ENCODE results near the gene TSFM.
A peak's percentile ranks its signal among the peaks of the same experiment; 100 is the strongest.

The TSFM gene

DNA sequence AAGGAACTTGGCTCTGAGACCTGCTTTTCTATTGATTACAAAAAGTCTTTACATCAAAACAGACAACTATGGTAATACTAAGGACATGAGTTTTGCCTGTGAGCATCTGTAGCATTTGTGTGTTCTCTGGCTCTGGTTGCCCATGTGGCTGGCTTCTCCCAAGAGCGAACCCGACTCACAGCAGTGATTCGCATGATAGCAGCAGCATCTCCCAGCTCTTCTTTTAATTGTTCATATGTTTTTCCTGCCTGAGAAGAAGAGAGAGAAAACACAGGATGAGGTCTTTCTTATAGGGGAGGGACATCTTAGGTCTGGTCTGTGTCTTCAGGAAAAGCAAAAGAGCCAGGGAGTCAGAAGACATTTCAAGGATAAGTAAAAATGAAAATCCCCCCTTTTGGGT is 18.4 kb downstream of the TSFM start (continued):
- TF ChIP-seq, protein P1, sequence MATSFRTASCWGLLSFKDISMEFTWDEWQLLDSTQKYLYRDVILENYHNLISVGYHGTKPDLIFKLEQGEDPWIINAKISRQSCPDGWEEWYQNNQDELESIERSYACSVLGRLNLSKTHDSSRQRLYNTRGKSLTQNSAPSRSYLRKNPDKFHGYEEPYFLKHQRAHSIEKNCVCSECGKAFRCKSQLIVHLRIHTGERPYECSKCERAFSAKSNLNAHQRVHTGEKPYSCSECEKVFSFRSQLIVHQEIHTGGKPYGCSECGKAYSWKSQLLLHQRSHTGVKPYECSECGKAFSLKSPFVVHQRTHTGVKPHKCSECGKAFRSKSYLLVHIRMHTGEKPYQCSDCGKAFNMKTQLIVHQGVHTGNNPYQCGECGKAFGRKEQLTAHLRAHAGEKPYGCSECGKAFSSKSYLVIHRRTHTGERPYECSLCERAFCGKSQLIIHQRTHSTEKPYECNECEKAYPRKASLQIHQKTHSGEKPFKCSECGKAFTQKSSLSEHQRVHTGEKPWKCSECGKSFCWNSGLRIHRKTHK (tag by site-specific recombination; IDR thresholded peaks at IDR 0.05): no peak
- no peak for TF ChIP-seq SP3 (tag by site-specific recombination; IDR thresholded peaks at IDR 0.05)
- TF ChIP-seq, protein P2, sequence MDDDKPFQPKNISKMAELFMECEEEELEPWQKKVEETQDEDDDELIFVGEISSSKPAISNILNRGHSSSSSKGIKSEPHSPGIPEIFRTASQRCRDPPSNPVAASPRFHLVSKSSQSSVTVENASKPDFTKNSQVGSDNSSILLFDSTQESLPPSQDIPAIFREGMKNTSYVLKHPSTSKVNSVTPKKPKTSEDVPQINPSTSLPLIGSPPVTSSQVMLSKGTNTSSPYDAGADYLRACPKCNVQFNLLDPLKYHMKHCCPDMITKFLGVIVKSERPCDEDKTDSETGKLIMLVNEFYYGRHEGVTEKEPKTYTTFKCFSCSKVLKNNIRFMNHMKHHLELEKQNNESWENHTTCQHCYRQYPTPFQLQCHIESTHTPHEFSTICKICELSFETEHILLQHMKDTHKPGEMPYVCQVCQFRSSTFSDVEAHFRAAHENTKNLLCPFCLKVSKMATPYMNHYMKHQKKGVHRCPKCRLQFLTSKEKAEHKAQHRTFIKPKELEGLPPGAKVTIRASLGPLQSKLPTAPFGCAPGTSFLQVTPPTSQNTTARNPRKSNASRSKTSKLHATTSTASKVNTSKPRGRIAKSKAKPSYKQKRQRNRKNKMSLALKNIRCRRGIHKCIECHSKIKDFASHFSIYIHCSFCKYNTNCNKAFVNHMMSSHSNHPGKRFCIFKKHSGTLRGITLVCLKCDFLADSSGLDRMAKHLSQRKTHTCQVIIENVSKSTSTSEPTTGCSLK (tag by site-specific recombination; IDR thresholded peaks at IDR 0.05): no peak

DNA sequence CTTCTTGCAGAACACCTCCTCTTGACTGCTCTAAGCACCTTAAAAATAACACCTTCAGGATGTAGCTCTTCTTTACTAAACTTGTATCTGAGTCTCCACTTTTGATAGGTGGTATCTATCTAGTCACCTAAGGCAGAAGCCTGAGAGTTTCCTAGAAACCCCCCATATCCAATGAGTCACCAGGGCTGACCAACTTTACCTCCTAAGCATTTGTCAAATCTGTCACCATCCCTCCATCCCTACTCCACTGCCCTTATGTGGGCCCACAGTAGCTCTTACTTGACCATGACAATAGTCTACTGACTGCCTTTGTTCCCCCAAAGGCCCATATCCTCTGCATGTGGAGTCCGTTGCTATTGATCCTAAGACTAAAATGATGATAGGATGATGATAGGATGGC is 20.0 kb downstream of the TSFM start:
- CTCF ChIA-PET: interaction anchor here (0.6 to 3.1 kb wide), 24 partner anchors 9 to 1611 kb away, joined by 3 to 27 read pairs (median 4); partner anchors contain the start of genes AVIL and TSFM

DNA sequence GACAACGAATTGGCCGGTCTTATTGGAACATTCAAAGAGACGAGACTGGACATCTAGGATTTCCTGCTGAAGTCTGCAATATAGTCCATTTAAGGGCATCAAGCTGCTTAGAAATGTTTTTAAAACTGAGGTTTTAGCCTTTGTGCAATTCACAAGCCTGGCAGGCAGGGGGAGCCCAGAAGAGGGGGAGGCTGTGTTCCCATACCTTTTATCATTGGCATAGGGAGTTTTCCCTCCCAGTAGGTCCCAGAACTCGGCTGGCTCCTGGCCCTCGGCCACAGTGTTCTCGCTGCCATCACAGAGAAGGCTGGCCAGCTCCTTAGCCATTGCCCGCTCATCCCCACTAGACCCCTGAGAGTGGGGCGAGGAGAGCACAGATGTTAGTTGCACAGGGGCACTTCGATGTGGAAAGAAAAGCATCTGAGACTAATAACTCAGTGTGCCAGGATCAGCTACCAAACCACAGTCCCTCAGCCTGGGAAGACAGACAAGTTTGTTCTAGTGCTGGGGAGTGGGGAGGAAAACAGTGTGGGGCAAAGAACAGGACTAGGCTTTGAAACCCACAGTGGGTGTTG is 20.8 kb downstream of the TSFM start:
- ChIA-PET POLR2A (interaction anchor here (1.2 kb wide), 1 partner anchor 20 kb away, joined by 4 read pairs; no protein-coding TSS in a partner anchor), CTCF (interaction anchor here (0.6 to 3.1 kb wide), 25 partner anchors 9 to 1612 kb away, joined by 3 to 27 read pairs (median 4); partner anchors contain the start of genes AVIL and TSFM)
- H3K4me1 ChIP-seq (ENCODE audit: control insufficient read depth, insufficient read depth, low read length): no peaks in the 10 kb centered on the region
- TF ChIP-seq ZNF10 (tag by site-specific recombination; IDR thresholded peaks at IDR 0.05): no peak
- no peak for TF ChIP-seq ZNF529 (tag by site-specific recombination; IDR thresholded peaks at IDR 0.05; ENCODE audit: insufficient replicate concordance)
- TF ChIP-seq ZNF544 (tag by site-specific recombination; IDR thresholded peaks at IDR 0.05): no peak
- TF ChIP-seq WT1 (tag by site-specific recombination; IDR thresholded peaks at IDR 0.05): no peak
- 0 out of 2 replicates have a peak, but pooled peaks have one; percentile 40 for TF ChIP-seq ZNF2 (tag by site-specific recombination; IDR thresholded peaks at IDR 0.05)
- no peak for TF ChIP-seq ZNF366 (tag by site-specific recombination; conservative IDR thresholded peaks at IDR 0.05)
- TF ChIP-seq ZNF623 (tag by site-specific recombination; IDR thresholded peaks at IDR 0.05): no peak
- TF ChIP-seq ZNF394 (tag by site-specific recombination; IDR thresholded peaks at IDR 0.05; ENCODE audit: borderline replicate concordance): no peak
- TF ChIP-seq ZNF423 (tag by site-specific recombination; IDR thresholded peaks at IDR 0.05): no peak
- TF ChIP-seq ZNF600 (tag by site-specific recombination; IDR thresholded peaks at IDR 0.05): no peak
- no peak for TF ChIP-seq SETDB1 (IDR thresholded peaks at IDR 0.05; ENCODE audit: insufficient read length, low read length)
- no peak for TF ChIP-seq ZNF433 (tag by site-specific recombination; IDR thresholded peaks at IDR 0.05; ENCODE audit: low read depth)
- no peak for TF ChIP-seq ZNF350 (tag by site-specific recombination; IDR thresholded peaks at IDR 0.05)
- TF ChIP-seq ZNF654 (tag by site-specific recombination; IDR thresholded peaks at IDR 0.05; ENCODE audit: low read depth): peak; percentile 15; the same call in 1 of the 2 replicates
- TF ChIP-seq ZNF677 (tag by site-specific recombination; IDR thresholded peaks at IDR 0.05): no peak
- TF ChIP-seq ZNF292 (tag by site-specific recombination; IDR thresholded peaks at IDR 0.05; ENCODE audit: borderline replicate concordance, low read depth): no peak
- no peak for TF ChIP-seq OSR2 (tag by site-specific recombination; IDR thresholded peaks at IDR 0.05)
- TF ChIP-seq IKZF3 (tag by site-specific recombination; IDR thresholded peaks at IDR 0.05): peak; percentile 37; the same call in 1 of the 2 replicates
- TF ChIP-seq ZNF776 (tag by site-specific recombination; IDR thresholded peaks at IDR 0.05; ENCODE audit: borderline replicate concordance): no peak
- TF ChIP-seq, protein P3, sequence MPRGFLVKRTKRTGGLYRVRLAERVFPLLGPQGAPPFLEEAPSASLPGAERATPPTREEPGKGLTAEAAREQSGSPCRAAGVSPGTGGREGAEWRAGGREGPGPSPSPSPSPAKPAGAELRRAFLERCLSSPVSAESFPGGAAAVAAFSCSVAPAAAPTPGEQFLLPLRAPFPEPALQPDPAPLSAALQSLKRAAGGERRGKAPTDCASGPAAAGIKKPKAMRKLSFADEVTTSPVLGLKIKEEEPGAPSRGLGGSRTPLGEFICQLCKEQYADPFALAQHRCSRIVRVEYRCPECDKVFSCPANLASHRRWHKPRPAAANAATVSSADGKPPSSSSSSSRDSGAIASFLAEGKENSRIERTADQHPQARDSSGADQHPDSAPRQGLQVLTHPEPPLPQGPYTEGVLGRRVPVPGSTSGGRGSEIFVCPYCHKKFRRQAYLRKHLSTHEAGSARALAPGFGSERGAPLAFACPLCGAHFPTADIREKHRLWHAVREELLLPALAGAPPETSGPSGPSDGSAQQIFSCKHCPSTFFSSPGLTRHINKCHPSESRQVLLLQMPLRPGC (tag by site-specific recombination; IDR thresholded peaks at IDR 0.05): no peak
- no peak for TF ChIP-seq ZNF23 (tag by site-specific recombination; IDR thresholded peaks at IDR 0.05; ENCODE audit: borderline replicate concordance)

More for the DNA sequence above, 20.0 kb downstream of the TSFM start:
- H3K36me3 ChIP-seq (ENCODE audit: control insufficient read depth in 2 of 2, insufficient read depth in 1 of 2, low read length in 2 of 2): peaks cover 8 to 59% of the 10 kb centered on the region in 2 experiments; a peak in 2 of 3 replicates
- H3K4me1 ChIP-seq (ENCODE audit: control insufficient read depth, insufficient read depth, low read length): no peaks in the 10 kb centered on the region
- TF ChIP-seq PRDM1 (tag by site-specific recombination; IDR thresholded peaks at IDR 0.05) (no peak), ZNF157 (tag by site-specific recombination; IDR thresholded peaks at IDR 0.05) (peak; percentile 47), ZNF366 (tag by site-specific recombination; conservative IDR thresholded peaks at IDR 0.05) (peak; percentile 49; the same call in 1 of the 2 replicates)
- TF ChIP-seq, protein P4, sequence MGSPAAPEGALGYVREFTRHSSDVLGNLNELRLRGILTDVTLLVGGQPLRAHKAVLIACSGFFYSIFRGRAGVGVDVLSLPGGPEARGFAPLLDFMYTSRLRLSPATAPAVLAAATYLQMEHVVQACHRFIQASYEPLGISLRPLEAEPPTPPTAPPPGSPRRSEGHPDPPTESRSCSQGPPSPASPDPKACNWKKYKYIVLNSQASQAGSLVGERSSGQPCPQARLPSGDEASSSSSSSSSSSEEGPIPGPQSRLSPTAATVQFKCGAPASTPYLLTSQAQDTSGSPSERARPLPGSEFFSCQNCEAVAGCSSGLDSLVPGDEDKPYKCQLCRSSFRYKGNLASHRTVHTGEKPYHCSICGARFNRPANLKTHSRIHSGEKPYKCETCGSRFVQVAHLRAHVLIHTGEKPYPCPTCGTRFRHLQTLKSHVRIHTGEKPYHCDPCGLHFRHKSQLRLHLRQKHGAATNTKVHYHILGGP (tag by site-specific recombination; IDR thresholded peaks at IDR 0.05): peak; percentile 16; the same call in 1 of the 2 replicates
- H3K27ac ChIP-seq (ENCODE audit: extremely low read depth, low read depth, low read length): no peak overlapping the region
- POLR2A ChIA-PET: interaction anchor here (1.2 kb wide), 1 partner anchor 19 kb away, joined by 4 read pairs; no protein-coding TSS in a partner anchor
- no peak overlapping the region for H3K4me3 ChIP-seq (ENCODE audit: low read depth, low read length)
- H3K9me3 ChIP-seq (ENCODE audit: control insufficient read depth, insufficient read depth, low read depth, low read length): no peaks in the 10 kb centered on the region

More for the DNA sequence above, 20.8 kb downstream of the TSFM start:
- Histone ChIP-seq H3K4me3 (ENCODE audit: low read depth, low read length) (no peak overlapping the region), H3K36me3 (ENCODE audit: control insufficient read depth in 2 of 2, insufficient read depth in 1 of 2, low read length in 2 of 2) (peaks cover 8 to 61% of the 10 kb centered on the region in 2 experiments; a peak in 2 of 3 replicates), H3K27ac (ENCODE audit: extremely low read depth, low read depth, low read length) (no peak overlapping the region), H3K9me3 (ENCODE audit: control insufficient read depth, insufficient read depth, low read depth, low read length) (no peaks in the 10 kb centered on the region)

Measured in HEK293 (cell line).